Activated naive CD8-positive, alpha-beta T cell treated with anti-CD3 and anti-CD28 coated beads, Interleukin-2, amount 50 U/mL, for 24 hours (primary cell): ENCODE results near the gene ATXN8OS.
"Not testable (repeated sequence)": the region's sequence is repeated elsewhere in the genome, so short reads cannot be mapped to it uniquely, and the experiment has no call there.

ENCODE experiments used
- ATAC-seq: fragments of 150-1000 bp; cut with Tn5 transposase; one replicate; pipeline ENCODE4 v1.10.0; 2021
- DNase-seq: peaks from one replicate; pipeline ENCODE4 v3.0.0; 2021
- H3K27ac Mint-ChIP-seq: one replicate; pipeline ENCODE4 v1.8.0; 2021; ENCODE audit warnings: mild to moderate bottlenecking, mixed read lengths
- H3K27me3 Mint-ChIP-seq: one replicate; pipeline ENCODE4 v1.8.0; 2021; ENCODE audit warnings: mixed read lengths
- H3K36me3 Mint-ChIP-seq: one replicate; pipeline ENCODE4 v1.8.0; 2021; ENCODE audit warnings: low read depth, mixed read lengths
- H3K4me1 Mint-ChIP-seq: one replicate; pipeline ENCODE4 v1.8.0; 2021; ENCODE audit warnings: mixed read lengths
- H3K4me3 Mint-ChIP-seq: one replicate; pipeline ENCODE4 v1.8.0; 2021; ENCODE audit warnings: mild to moderate bottlenecking, moderate library complexity, mixed read lengths
- H3K9me3 Mint-ChIP-seq: one replicate; pipeline ENCODE4 v1.8.0; 2021; ENCODE audit warnings: mixed read lengths

The ATXN8OS gene

GRCh38 chr13:70107498-70108281 lies at the start of gene ATXN8OS:
ATXN8OS (plus strand) TSS chr13:70107826.
- H3K9me3 Mint-ChIP-seq, result peaks cover 10% of the 10 kb centered on the region
- H3K36me3 Mint-ChIP-seq, result no peaks in the 10 kb centered on the region
- ATAC-seq (no peak), DNase-seq (no peak)
- H3K4me3 Mint-ChIP-seq, result no peak within 1 kb of the TSS
- peaks cover 2% of the 10 kb centered on the region for H3K27me3 Mint-ChIP-seq
- no peaks in the 10 kb centered on the region for H3K4me1 Mint-ChIP-seq
- H3K27ac Mint-ChIP-seq, result no peak within 1 kb of the TSS

GRCh38 chr13:70080012-70080411 lies 27.6 kb upstream of the ATXN8OS start:
- Mint-ChIP-seq H3K9me3 (peaks cover 14% of the 10 kb centered on the region), H3K4me3 (no peak overlapping the region), H3K27me3 (no peaks in the 10 kb centered on the region), H3K4me1 (no peaks in the 10 kb centered on the region), H3K36me3 (no peaks in the 10 kb centered on the region), H3K27ac (no peak overlapping the region)
- ATAC-seq (no peak), DNase-seq (no peak)

GRCh38 chr13:70087247-70087646 lies 20.4 kb upstream of the ATXN8OS start:
- Mint-ChIP-seq H3K9me3 (peaks cover 9% of the 10 kb centered on the region), H3K27ac (no peak overlapping the region), H3K4me1 (no peaks in the 10 kb centered on the region), H3K27me3 (no peaks in the 10 kb centered on the region), H3K36me3 (no peaks in the 10 kb centered on the region), H3K4me3 (no peak overlapping the region)
- no peak for ATAC-seq
- DNase-seq, result no peak

- DNase-seq (no peak), ATAC-seq (no peak)
- Mint-ChIP-seq H3K36me3 (no peaks in the 10 kb centered on the region), H3K9me3 (peaks cover 13% of the 10 kb centered on the region), H3K4me3 (no peak overlapping the region), H3K4me1 (no peaks in the 10 kb centered on the region), H3K27ac (no peak overlapping the region), H3K27me3 (no peaks in the 10 kb centered on the region)
These were observed 18.7 kb upstream of the ATXN8OS start for GRCh38 chr13:70088926-70089325.

- Mint-ChIP-seq H3K4me3 (no peak overlapping the region), H3K27me3 (no peaks in the 10 kb centered on the region), H3K9me3 (peaks cover 12% of the 10 kb centered on the region), H3K36me3 (no peaks in the 10 kb centered on the region), H3K27ac (no peak overlapping the region), H3K4me1 (no peaks in the 10 kb centered on the region)
- no peak for DNase-seq
- ATAC-seq, result no peak
These were observed 17.4 kb upstream of the ATXN8OS start for GRCh38 chr13:70090036-70090723.

GRCh38 chr13:70098669-70099068 lies 9.0 kb upstream of the ATXN8OS start:
- no peaks in the 10 kb centered on the region for H3K36me3 Mint-ChIP-seq
- no peaks in the 10 kb centered on the region for H3K4me1 Mint-ChIP-seq
- no peak for ATAC-seq
- H3K27me3 Mint-ChIP-seq, result no peaks in the 10 kb centered on the region
- peaks cover 11% of the 10 kb centered on the region for H3K9me3 Mint-ChIP-seq
- H3K4me3 Mint-ChIP-seq, result no peak overlapping the region
- no peak for DNase-seq
- no peak overlapping the region for H3K27ac Mint-ChIP-seq

- ATAC-seq, result no peak
- peaks cover 2% of the 10 kb centered on the region for H3K27me3 Mint-ChIP-seq
- no peaks in the 10 kb centered on the region for H3K4me1 Mint-ChIP-seq
- no peak for DNase-seq
- H3K4me3 Mint-ChIP-seq, result no peak overlapping the region
- peaks cover 10% of the 10 kb centered on the region for H3K9me3 Mint-ChIP-seq
- H3K36me3 Mint-ChIP-seq, result no peaks in the 10 kb centered on the region
- no peak overlapping the region for H3K27ac Mint-ChIP-seq
These were observed 3.1 kb upstream of the ATXN8OS start for GRCh38 chr13:70104481-70104880.

- Mint-ChIP-seq H3K36me3 (no peaks in the 10 kb centered on the region), H3K4me3 (no peak overlapping the region), H3K4me1 (no peaks in the 10 kb centered on the region), H3K9me3 (peaks cover 10% of the 10 kb centered on the region), H3K27ac (no peak overlapping the region), H3K27me3 (peaks cover 2% of the 10 kb centered on the region)
- ATAC-seq, result no peak
- DNase-seq, result no peak
These were observed 515 bp upstream of the ATXN8OS start for GRCh38 chr13:70107125-70107497.

- no peak within 1 kb of the TSS for H3K4me3 Mint-ChIP-seq
- peaks cover 2% of the 10 kb centered on the region for H3K27me3 Mint-ChIP-seq
- no peak within 1 kb of the TSS for H3K27ac Mint-ChIP-seq
- peaks cover 5% of the 10 kb centered on the region for H3K9me3 Mint-ChIP-seq
- no peak for DNase-seq
- ATAC-seq, result no peak
- H3K36me3 Mint-ChIP-seq, result no peaks in the 10 kb centered on the region
- no peaks in the 10 kb centered on the region for H3K4me1 Mint-ChIP-seq
These were observed 905 bp downstream of the ATXN8OS start, which contains the start of gene KLHL1 for GRCh38 chr13:70108356-70109105. KLHL1 (minus strand) TSS chr13:70108452; CDS start chr13:70107699, 753 bp downstream.

- DNase-seq, result no peak
- no peaks in the 10 kb centered on the region for H3K36me3 Mint-ChIP-seq
- peaks cover 14% of the 10 kb centered on the region for H3K9me3 Mint-ChIP-seq
- H3K27me3 Mint-ChIP-seq, result no peaks in the 10 kb centered on the region
- ATAC-seq, result no peak
- no peak overlapping the region for H3K4me3 Mint-ChIP-seq
- no peaks in the 10 kb centered on the region for H3K4me1 Mint-ChIP-seq
- no peak overlapping the region for H3K27ac Mint-ChIP-seq
These were observed 9.8 kb downstream of the ATXN8OS start for GRCh38 chr13:70117338-70117905.

GRCh38 chr13:70125693-70126092 lies 18.1 kb downstream of the ATXN8OS start:
- DNase-seq, result no peak
- Mint-ChIP-seq H3K4me1 (no peaks in the 10 kb centered on the region), H3K36me3 (no peaks in the 10 kb centered on the region), H3K4me3 (no peak overlapping the region), H3K27me3 (no peaks in the 10 kb centered on the region), H3K9me3 (peaks cover 15% of the 10 kb centered on the region), H3K27ac (no peak overlapping the region)
- ATAC-seq, result no peak

GRCh38 chr13:70128098-70128497 lies 20.5 kb downstream of the ATXN8OS start:
- no peaks in the 10 kb centered on the region for H3K4me1 Mint-ChIP-seq
- no peaks in the 10 kb centered on the region for H3K36me3 Mint-ChIP-seq
- no peaks in the 10 kb centered on the region for H3K27me3 Mint-ChIP-seq
- peaks cover 9% of the 10 kb centered on the region for H3K9me3 Mint-ChIP-seq
- ATAC-seq (no peak), DNase-seq (no peak)
- H3K4me3 Mint-ChIP-seq, result no peak overlapping the region
- no peak overlapping the region for H3K27ac Mint-ChIP-seq

GRCh38 chr13:70142658-70143057 lies 35.0 kb downstream of the ATXN8OS start:
- not testable (repeated sequence) for H3K36me3 Mint-ChIP-seq, H3K27ac Mint-ChIP-seq, H3K9me3 Mint-ChIP-seq, H3K4me3 Mint-ChIP-seq, H3K27me3 Mint-ChIP-seq, ATAC-seq, DNase-seq, H3K4me1 Mint-ChIP-seq

- no peak for ATAC-seq
- H3K27ac Mint-ChIP-seq, result no peak overlapping the region
- DNase-seq, result no peak
- no peak overlapping the region for H3K4me3 Mint-ChIP-seq
- H3K36me3 Mint-ChIP-seq, result no peaks in the 10 kb centered on the region
- no peaks in the 10 kb centered on the region for H3K4me1 Mint-ChIP-seq
- H3K27me3 Mint-ChIP-seq, result no peaks in the 10 kb centered on the region
- peaks cover 8% of the 10 kb centered on the region for H3K9me3 Mint-ChIP-seq
These were observed 54.5 kb downstream of the ATXN8OS start for GRCh38 chr13:70162141-70162540.
